K562 (cell line): Measurements from ENCODE around the gene COL15A1. TPM values are rescaled to one million over a fixed set of nuclear protein-coding genes. Genes with fewer than 3 reads are reported as not detected.

Experiments
- NFATC3 ChIP-seq: fragments of 450-650 bp; IDR thresholded peaks from 2 replicates; pipeline ENCODE4 v1.6.1; 2017; ENCODE audit warnings: mild to moderate bottlenecking
- NUFIP1 ChIP-seq: fragments of 450-650 bp; IDR thresholded peaks from 2 replicates; pipeline ENCODE4 v1.6.1; 2018; ENCODE audit not compliant: partially characterized antibody
- POLR3A ChIP-seq: IDR thresholded peaks from 2 replicates; pipeline ENCODE4 v1.6.1; 2011; ENCODE audit warnings: borderline replicate concordance, mild to moderate bottlenecking, moderate library complexity; ENCODE audit not compliant: insufficient read length, insufficient read depth; ENCODE audit errors: extremely low read depth
- polyA plus RNA-seq, 8 experiments: library from polyadenylated mRNA; depleted of rRNA in 4 of 8; stranded (reverse) in 5 of 8; unstranded in 3 of 8; fragments of >200 nt; fragmentation: Nextera tagmentation in 2 of 8; fragmentation: Illumina TruSeq in 1 of 8; extraction: Ambion mirVana in 2 of 8; extraction: Trizol in 1 of 8; gene quantifications; 2 replicates each; pipeline versions ENCODE4 v1.2.1 to v1.2.3, GENCODE V29; 2011 to 2014; ENCODE audit warnings: inconsistent platforms in 1 of 8, missing spikeins in 1 of 8
- total RNA-seq, 7 experiments: library from RNA; depleted of rRNA in 6 of 7; stranded (reverse); fragments of >200 nt in 6 of 7; fragmentation: Illumina TruSeq in 2 of 7; extraction: Trizol in 2 of 7; gene quantifications; 2 replicates each; pipeline versions ENCODE4 v1.2.1 to v1.2.3, GENCODE V29; 2011 to 2021; ENCODE audit warnings: low replicate concordance in 1 of 7
- TF ChIP-seq, protein P1 (sequence below): sonication (generic); formaldehyde crosslinking; IDR thresholded peaks from 2 replicates; pipeline ENCODE4 v1.8.1; 2023; ENCODE audit warnings: missing genetic modification reagents, mild to moderate bottlenecking, borderline replicate concordance
- TF ChIP-seq, protein P2 (sequence below): fragments of 450-650 bp; IDR thresholded peaks from 2 replicates; pipeline ENCODE4 v1.6.1; 2017; ENCODE audit warnings: antibody characterized with exemption

Gene COL15A1
- total and polyA plus RNA-seq, 9 of the 15 experiments (the other 6 are each of a cell fraction or from before 2014, with no cell fraction given): 0.46 to 5.1 (median 2.6) TPM

DNA sequence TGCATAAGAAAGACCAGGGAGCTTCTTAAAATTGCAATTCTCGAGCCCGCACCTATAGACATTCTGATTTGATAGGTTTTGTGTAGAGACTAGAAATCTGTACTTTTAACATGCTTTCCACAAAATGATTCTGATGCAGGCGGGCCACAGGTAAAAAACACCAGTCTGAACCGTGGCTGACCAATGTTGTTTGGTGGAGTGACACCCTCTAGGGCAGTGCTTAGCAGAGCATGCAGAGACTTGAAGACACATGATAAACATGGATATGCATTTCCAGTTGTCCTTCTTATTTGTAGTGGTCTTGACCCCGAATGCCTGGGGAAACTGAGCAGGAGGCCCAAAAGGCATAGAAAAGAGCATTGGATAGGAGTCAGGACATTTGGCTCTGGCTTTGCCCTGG, 10.5 kb upstream of the COL15A1 start (continued):
- TF ChIP-seq, protein P1, sequence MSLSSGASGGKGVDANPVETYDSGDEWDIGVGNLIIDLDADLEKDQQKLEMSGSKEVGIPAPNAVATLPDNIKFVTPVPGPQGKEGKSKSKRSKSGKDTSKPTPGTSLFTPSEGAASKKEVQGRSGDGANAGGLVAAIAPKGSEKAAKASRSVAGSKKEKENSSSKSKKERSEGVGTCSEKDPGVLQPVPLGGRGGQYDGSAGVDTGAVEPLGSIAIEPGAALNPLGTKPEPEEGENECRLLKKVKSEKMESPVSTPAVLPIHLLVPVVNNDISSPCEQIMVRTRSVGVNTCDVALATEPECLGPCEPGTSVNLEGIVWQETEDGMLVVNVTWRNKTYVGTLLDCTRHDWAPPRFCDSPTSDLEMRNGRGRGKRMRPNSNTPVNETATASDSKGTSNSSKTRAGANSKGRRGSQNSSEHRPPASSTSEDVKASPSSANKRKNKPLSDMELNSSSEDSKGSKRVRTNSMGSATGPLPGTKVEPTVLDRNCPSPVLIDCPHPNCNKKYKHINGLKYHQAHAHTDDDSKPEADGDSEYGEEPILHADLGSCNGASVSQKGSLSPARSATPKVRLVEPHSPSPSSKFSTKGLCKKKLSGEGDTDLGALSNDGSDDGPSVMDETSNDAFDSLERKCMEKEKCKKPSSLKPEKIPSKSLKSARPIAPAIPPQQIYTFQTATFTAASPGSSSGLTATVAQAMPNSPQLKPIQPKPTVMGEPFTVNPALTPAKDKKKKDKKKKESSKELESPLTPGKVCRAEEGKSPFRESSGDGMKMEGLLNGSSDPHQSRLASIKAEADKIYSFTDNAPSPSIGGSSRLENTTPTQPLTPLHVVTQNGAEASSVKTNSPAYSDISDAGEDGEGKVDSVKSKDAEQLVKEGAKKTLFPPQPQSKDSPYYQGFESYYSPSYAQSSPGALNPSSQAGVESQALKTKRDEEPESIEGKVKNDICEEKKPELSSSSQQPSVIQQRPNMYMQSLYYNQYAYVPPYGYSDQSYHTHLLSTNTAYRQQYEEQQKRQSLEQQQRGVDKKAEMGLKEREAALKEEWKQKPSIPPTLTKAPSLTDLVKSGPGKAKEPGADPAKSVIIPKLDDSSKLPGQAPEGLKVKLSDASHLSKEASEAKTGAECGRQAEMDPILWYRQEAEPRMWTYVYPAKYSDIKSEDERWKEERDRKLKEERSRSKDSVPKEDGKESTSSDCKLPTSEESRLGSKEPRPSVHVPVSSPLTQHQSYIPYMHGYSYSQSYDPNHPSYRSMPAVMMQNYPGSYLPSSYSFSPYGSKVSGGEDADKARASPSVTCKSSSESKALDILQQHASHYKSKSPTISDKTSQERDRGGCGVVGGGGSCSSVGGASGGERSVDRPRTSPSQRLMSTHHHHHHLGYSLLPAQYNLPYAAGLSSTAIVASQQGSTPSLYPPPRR: no peak
- TF ChIP-seq, protein P2, sequence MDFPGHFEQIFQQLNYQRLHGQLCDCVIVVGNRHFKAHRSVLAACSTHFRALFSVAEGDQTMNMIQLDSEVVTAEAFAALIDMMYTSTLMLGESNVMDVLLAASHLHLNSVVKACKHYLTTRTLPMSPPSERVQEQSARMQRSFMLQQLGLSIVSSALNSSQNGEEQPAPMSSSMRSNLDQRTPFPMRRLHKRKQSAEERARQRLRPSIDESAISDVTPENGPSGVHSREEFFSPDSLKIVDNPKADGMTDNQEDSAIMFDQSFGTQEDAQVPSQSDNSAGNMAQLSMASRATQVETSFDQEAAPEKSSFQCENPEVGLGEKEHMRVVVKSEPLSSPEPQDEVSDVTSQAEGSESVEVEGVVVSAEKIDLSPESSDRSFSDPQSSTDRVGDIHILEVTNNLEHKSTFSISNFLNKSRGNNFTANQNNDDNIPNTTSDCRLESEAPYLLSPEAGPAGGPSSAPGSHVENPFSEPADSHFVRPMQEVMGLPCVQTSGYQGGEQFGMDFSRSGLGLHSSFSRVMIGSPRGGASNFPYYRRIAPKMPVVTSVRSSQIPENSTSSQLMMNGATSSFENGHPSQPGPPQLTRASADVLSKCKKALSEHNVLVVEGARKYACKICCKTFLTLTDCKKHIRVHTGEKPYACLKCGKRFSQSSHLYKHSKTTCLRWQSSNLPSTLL: no peak
- TF ChIP-seq NFATC3 (no peak), NUFIP1 (no peak), POLR3A (no peak)
